HL-60 (cell line): ENCODE measurements around the gene TTC13.

Experiments used
- CTCF ChIP-seq: IDR thresholded peaks from one replicate; pipeline ENCODE4 v1.5.1; 2011; ENCODE audit warnings: low read length, control low read depth, inconsistent platforms; ENCODE audit not compliant: insufficient read depth
- GABPA ChIP-seq: IDR thresholded peaks from 2 replicates; pipeline ENCODE4 v1.6.1; 2012; ENCODE audit warnings: low read depth
- POLR2AphosphoS5 ChIP-seq: IDR thresholded peaks from 2 replicates; pipeline ENCODE4 v1.6.1; 2012; ENCODE audit warnings: low read depth
- REST ChIP-seq: IDR thresholded peaks from 2 replicates; pipeline ENCODE4 v1.6.1; 2012; ENCODE audit warnings: low read depth; ENCODE audit not compliant: insufficient replicate concordance

- peak; percentile 68 for TF ChIP-seq CTCF
- no peak for TF ChIP-seq REST
- TF ChIP-seq POLR2AphosphoS5, result no peak
- TF ChIP-seq GABPA, result no peak
These were observed 61.2 kb downstream of the TTC13 start for GRCh38 chr1:230917284-230918135.
